OCI-LY3 (cell line): ENCODE results near the gene SLC35F6.

Experiments
- EZH2phosphoT487 ChIP-seq: fragments of 200-600 bp; shearing (Covaris generic); IDR thresholded peaks from 2 replicates; pipeline ENCODE4 v1.6.1; 2018; ENCODE audit warnings: antibody characterized with exemption, mixed run types, low read depth
- TF ChIP-seq, protein P1 (sequence below): fragments of 200-600, 300-600 bp; sonication (generic); IDR thresholded peaks from 2 replicates; pipeline ENCODE4 v1.5.1; 2014; ENCODE audit warnings: antibody characterized with exemption, low read length, low read depth

DNA sequence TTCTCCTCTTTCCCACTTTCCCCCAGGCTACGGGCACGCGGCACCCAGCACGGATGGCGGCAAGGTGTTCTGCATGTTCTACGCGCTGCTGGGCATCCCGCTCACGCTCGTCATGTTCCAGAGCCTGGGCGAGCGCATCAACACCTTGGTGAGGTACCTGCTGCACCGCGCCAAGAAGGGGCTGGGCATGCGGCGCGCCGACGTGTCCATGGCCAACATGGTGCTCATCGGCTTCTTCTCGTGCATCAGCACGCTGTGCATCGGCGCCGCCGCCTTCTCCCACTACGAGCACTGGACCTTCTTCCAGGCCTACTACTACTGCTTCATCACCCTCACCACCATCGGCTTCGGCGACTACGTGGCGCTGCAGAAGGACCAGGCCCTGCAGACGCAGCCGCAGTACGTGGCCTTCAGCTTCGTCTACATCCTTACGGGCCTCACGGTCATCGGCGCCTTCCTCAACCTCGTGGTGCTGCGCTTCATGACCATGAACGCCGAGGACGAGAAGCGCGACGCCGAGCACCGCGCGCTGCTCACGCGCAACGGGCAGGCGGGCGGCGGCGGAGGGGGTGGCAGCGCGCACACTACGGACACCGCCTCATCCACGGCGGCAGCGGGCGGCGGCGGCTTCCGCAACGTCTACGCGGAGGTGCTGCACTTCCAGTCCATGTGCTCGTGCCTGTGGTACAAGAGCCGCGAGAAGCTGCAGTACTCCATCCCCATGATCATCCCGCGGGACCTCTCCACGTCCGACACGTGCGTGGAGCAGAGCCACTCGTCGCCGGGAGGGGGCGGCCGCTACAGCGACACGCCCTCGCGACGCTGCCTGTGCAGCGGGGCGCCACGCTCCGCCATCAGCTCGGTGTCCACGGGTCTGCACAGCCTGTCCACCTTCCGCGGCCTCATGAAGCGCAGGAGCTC is 36.2 kb upstream of the SLC35F6 start:
- TF ChIP-seq, protein P1, sequence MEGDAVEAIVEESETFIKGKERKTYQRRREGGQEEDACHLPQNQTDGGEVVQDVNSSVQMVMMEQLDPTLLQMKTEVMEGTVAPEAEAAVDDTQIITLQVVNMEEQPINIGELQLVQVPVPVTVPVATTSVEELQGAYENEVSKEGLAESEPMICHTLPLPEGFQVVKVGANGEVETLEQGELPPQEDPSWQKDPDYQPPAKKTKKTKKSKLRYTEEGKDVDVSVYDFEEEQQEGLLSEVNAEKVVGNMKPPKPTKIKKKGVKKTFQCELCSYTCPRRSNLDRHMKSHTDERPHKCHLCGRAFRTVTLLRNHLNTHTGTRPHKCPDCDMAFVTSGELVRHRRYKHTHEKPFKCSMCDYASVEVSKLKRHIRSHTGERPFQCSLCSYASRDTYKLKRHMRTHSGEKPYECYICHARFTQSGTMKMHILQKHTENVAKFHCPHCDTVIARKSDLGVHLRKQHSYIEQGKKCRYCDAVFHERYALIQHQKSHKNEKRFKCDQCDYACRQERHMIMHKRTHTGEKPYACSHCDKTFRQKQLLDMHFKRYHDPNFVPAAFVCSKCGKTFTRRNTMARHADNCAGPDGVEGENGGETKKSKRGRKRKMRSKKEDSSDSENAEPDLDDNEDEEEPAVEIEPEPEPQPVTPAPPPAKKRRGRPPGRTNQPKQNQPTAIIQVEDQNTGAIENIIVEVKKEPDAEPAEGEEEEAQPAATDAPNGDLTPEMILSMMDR = no peak
- no peak for TF ChIP-seq EZH2phosphoT487
